Measurements from ENCODE around the gene SPACA6. TPM values are rescaled to one million over a fixed set of nuclear protein-coding genes. Genes with fewer than 3 reads are reported as not detected.
"Not testable (repeated sequence)": the region's sequence is repeated elsewhere in the genome, so short reads cannot be mapped to it uniquely, and the experiment has no call there.

Gene SPACA6
- total RNA-seq: 1.8 TPM

- Histone ChIP-seq H3K27me3 (ENCODE audit: insufficient read depth, low read length) (peaks cover 10% of the 10 kb centered on the region), H3K4me1 (ENCODE audit: insufficient read depth, low read length) (peaks cover 6% of the 10 kb centered on the region), H3K9me3 (ENCODE audit: low read depth, low read length) (no peaks in the 10 kb centered on the region), H3K4me3 (ENCODE audit: low read length) (no peak within 1 kb of the TSS)
These were observed at the start of gene SPACA6 for GRCh38 chr19:51693260-51693659. Gene SPACA6, plus strand, starts transcription at chr19:51693330. Its CDS starts 197 bp downstream, at chr19:51693527.

- peaks cover 69% of the 10 kb centered on the region for H3K4me1 ChIP-seq (ENCODE audit: insufficient read depth, low read length)
- H3K9me3 ChIP-seq (ENCODE audit: low read depth, low read length): no peaks in the 10 kb centered on the region
- H3K4me3 ChIP-seq (ENCODE audit: low read length): peak overlapping the region; percentile 54
- H3K27me3 ChIP-seq (ENCODE audit: insufficient read depth, low read length): no peaks in the 10 kb centered on the region
These were observed 48.4 kb upstream of the SPACA6 start for GRCh38 chr19:51644636-51645271.

- H3K9me3 ChIP-seq (ENCODE audit: low read depth, low read length); H3K27me3 ChIP-seq (ENCODE audit: insufficient read depth, low read length): not testable (repeated sequence)
- peaks cover 72% of the 10 kb centered on the region for H3K4me1 ChIP-seq (ENCODE audit: insufficient read depth, low read length)
- H3K4me3 ChIP-seq (ENCODE audit: low read length): peak within 1 kb of the TSS; percentile 54
These were observed 46.4 kb upstream of the SPACA6 start, which contains the start of gene SIGLEC14 for GRCh38 chr19:51646730-51647129. Gene SIGLEC14, minus strand, starts transcription at chr19:51646825. Its CDS starts 66 bp downstream, at chr19:51646759.

- no peaks in the 10 kb centered on the region for H3K27me3 ChIP-seq (ENCODE audit: insufficient read depth, low read length)
- H3K4me3 ChIP-seq (ENCODE audit: low read length): no peak overlapping the region
- H3K9me3 ChIP-seq (ENCODE audit: low read depth, low read length): no peaks in the 10 kb centered on the region
- peaks cover 74% of the 10 kb centered on the region for H3K4me1 ChIP-seq (ENCODE audit: insufficient read depth, low read length)
These were observed 45.8 kb upstream of the SPACA6 start for GRCh38 chr19:51647318-51647717.

- no peak overlapping the region for H3K4me3 ChIP-seq (ENCODE audit: low read length)
- no peaks in the 10 kb centered on the region for H3K27me3 ChIP-seq (ENCODE audit: insufficient read depth, low read length)
- H3K9me3 ChIP-seq (ENCODE audit: low read depth, low read length): no peaks in the 10 kb centered on the region
- H3K4me1 ChIP-seq (ENCODE audit: insufficient read depth, low read length): peaks cover 62% of the 10 kb centered on the region
These were observed 41.8 kb upstream of the SPACA6 start for GRCh38 chr19:51651216-51651846.

GRCh38 chr19:51652266-51652665, 40.9 kb upstream of the SPACA6 start:
- Histone ChIP-seq H3K4me3 (ENCODE audit: low read length) (no peak overlapping the region), H3K4me1 (ENCODE audit: insufficient read depth, low read length) (peaks cover 63% of the 10 kb centered on the region), H3K9me3 (ENCODE audit: low read depth, low read length) (no peaks in the 10 kb centered on the region), H3K27me3 (ENCODE audit: insufficient read depth, low read length) (no peaks in the 10 kb centered on the region)

- Histone ChIP-seq H3K4me1 (ENCODE audit: insufficient read depth, low read length) (peaks cover 60% of the 10 kb centered on the region), H3K27me3 (ENCODE audit: insufficient read depth, low read length) (no peaks in the 10 kb centered on the region), H3K4me3 (ENCODE audit: low read length) (no peak overlapping the region), H3K9me3 (ENCODE audit: low read depth, low read length) (no peaks in the 10 kb centered on the region)
These were observed 40.0 kb upstream of the SPACA6 start for GRCh38 chr19:51653162-51653561.

- H3K4me1 ChIP-seq (ENCODE audit: insufficient read depth, low read length): peaks cover 53% of the 10 kb centered on the region
- H3K4me3 ChIP-seq (ENCODE audit: low read length): no peak overlapping the region
These were observed 38.3 kb upstream of the SPACA6 start for GRCh38 chr19:51654783-51655182.

GRCh38 chr19:51660975-51661600, 32.0 kb upstream of the SPACA6 start:
- H3K27me3 ChIP-seq (ENCODE audit: insufficient read depth, low read length): peaks cover 35% of the 10 kb centered on the region
- no peak overlapping the region for H3K4me3 ChIP-seq (ENCODE audit: low read length)
- H3K9me3 ChIP-seq (ENCODE audit: low read depth, low read length): no peaks in the 10 kb centered on the region
- peaks cover 13% of the 10 kb centered on the region for H3K4me1 ChIP-seq (ENCODE audit: insufficient read depth, low read length)

More at GRCh38 chr19:51654783-51655182, 38.3 kb upstream of the SPACA6 start:
- H3K9me3 ChIP-seq (ENCODE audit: low read depth, low read length): no peaks in the 10 kb centered on the region
- no peaks in the 10 kb centered on the region for H3K27me3 ChIP-seq (ENCODE audit: insufficient read depth, low read length)

GRCh38 chr19:51663650-51664049, 29.5 kb upstream of the SPACA6 start:
- H3K27me3 ChIP-seq (ENCODE audit: insufficient read depth, low read length): peaks cover 47% of the 10 kb centered on the region
- peaks cover 11% of the 10 kb centered on the region for H3K4me1 ChIP-seq (ENCODE audit: insufficient read depth, low read length)
- no peak overlapping the region for H3K4me3 ChIP-seq (ENCODE audit: low read length)
- no peaks in the 10 kb centered on the region for H3K9me3 ChIP-seq (ENCODE audit: low read depth, low read length)

GRCh38 chr19:51664131-51664530, 29.0 kb upstream of the SPACA6 start:
- H3K4me1 ChIP-seq (ENCODE audit: insufficient read depth, low read length): peaks cover 14% of the 10 kb centered on the region
- H3K4me3 ChIP-seq (ENCODE audit: low read length): no peak overlapping the region
- no peaks in the 10 kb centered on the region for H3K9me3 ChIP-seq (ENCODE audit: low read depth, low read length)
- H3K27me3 ChIP-seq (ENCODE audit: insufficient read depth, low read length): peaks cover 47% of the 10 kb centered on the region

- Histone ChIP-seq H3K27me3 (ENCODE audit: insufficient read depth, low read length) (peaks cover 48% of the 10 kb centered on the region), H3K4me1 (ENCODE audit: insufficient read depth, low read length) (peaks cover 14% of the 10 kb centered on the region), H3K4me3 (ENCODE audit: low read length) (no peak overlapping the region), H3K9me3 (ENCODE audit: low read depth, low read length) (no peaks in the 10 kb centered on the region)
These were observed 28.1 kb upstream of the SPACA6 start for GRCh38 chr19:51664997-51665396.

GRCh38 chr19:51668216-51668615, 24.9 kb upstream of the SPACA6 start:
- H3K4me1 ChIP-seq (ENCODE audit: insufficient read depth, low read length): peaks cover 14% of the 10 kb centered on the region
- peaks cover 63% of the 10 kb centered on the region for H3K27me3 ChIP-seq (ENCODE audit: insufficient read depth, low read length)
- no peak overlapping the region for H3K4me3 ChIP-seq (ENCODE audit: low read length)
- no peaks in the 10 kb centered on the region for H3K9me3 ChIP-seq (ENCODE audit: low read depth, low read length)

- H3K4me3 ChIP-seq (ENCODE audit: low read length); H3K9me3 ChIP-seq (ENCODE audit: low read depth, low read length); H3K4me1 ChIP-seq (ENCODE audit: insufficient read depth, low read length): not testable (repeated sequence)
- H3K27me3 ChIP-seq (ENCODE audit: insufficient read depth, low read length): peaks cover 38% of the 10 kb centered on the region
These were observed 17.1 kb upstream of the SPACA6 start for GRCh38 chr19:51675911-51676565.

- no peak overlapping the region for H3K4me3 ChIP-seq (ENCODE audit: low read length)
- peaks cover 32% of the 10 kb centered on the region for H3K27me3 ChIP-seq (ENCODE audit: insufficient read depth, low read length)
- H3K9me3 ChIP-seq (ENCODE audit: low read depth, low read length): no peaks in the 10 kb centered on the region
- no peaks in the 10 kb centered on the region for H3K4me1 ChIP-seq (ENCODE audit: insufficient read depth, low read length)
These were observed 16.5 kb upstream of the SPACA6 start for GRCh38 chr19:51676566-51677083.
